ENCODE data around the gene NSL1. TPM values are rescaled to one million over a fixed set of nuclear protein-coding genes. Genes with fewer than 3 reads are reported as not detected.

The NSL1 gene
- total RNA-seq, 4 donors from 2014 or later, result 17.7 to 46.8 (median 33.5) TPM

DNA sequence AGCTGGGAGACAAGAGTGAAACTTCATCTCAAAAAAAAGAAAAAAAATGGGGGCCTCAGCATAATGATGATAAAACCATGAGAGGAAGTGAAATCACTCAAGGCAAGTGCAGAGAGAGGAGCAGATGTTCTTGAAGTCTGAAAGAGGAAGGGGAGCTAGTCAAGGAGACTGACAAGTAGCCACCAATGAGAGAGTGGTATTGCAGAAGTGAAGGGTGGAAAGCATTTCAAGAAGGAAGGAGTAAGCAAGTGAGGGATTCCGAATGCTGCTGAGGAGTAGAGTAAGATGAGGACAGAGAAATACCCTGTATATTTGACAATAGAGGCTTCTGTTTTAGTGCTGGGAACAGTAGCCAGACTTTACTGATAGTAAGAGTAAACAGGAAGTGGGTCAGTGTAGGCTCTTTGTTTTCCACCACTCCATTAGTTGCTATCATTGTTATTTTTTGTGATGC, 3.0 kb upstream of the NSL1 start:
- TF ChIP-seq, protein P1, sequence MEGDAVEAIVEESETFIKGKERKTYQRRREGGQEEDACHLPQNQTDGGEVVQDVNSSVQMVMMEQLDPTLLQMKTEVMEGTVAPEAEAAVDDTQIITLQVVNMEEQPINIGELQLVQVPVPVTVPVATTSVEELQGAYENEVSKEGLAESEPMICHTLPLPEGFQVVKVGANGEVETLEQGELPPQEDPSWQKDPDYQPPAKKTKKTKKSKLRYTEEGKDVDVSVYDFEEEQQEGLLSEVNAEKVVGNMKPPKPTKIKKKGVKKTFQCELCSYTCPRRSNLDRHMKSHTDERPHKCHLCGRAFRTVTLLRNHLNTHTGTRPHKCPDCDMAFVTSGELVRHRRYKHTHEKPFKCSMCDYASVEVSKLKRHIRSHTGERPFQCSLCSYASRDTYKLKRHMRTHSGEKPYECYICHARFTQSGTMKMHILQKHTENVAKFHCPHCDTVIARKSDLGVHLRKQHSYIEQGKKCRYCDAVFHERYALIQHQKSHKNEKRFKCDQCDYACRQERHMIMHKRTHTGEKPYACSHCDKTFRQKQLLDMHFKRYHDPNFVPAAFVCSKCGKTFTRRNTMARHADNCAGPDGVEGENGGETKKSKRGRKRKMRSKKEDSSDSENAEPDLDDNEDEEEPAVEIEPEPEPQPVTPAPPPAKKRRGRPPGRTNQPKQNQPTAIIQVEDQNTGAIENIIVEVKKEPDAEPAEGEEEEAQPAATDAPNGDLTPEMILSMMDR (IDR thresholded peaks at IDR 0.05; ENCODE audit: low read depth), result no peak

DNA sequence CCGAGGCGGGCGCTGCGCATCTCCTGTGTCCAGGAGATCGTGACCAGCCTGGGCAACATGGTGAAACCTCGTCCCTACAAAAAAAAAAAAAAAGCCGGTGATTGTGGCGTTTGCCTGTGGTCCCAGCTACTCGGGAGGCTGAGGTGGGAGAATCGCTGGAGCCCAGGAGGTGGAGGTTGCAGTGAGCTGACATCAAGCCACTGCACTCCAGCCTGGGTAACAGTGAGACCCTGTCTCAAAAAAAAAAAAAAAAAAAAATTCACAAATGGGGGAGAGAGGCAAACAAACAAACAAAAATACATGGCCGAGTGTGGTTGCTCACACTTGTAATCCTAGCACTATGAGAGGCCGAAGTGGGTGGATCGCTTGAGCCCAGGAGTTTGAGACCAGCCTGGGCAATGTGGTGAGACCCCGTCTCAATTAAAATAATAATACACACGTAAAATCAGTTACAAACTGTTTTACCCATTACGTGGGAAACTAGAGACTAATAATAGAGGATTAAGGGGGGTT, 875 bp upstream of the NSL1 start:
- TF ChIP-seq, protein P1 (IDR thresholded peaks at IDR 0.05; ENCODE audit: low read depth), result no peak

DNA sequence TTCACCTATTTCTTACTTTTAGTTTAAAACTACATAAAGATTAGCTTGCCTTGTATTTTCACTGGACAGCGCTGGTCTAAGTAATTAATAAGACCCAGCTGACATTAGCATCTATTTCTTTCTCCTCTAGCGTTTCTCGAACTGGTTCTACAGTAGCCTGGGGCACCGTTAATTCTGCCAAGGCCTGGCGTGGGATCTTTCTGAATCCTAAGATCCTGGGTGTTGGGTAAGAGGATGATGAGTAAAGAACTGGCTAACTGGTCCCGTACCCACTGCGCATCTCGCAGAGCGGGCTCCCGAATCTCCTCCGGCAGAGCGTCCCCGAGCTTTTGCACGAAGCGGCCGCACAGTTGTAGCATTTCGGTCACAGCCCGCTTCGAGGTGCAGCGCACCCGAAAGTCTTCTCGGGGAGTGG, 309 bp downstream of the NSL1 start:
- TF ChIP-seq, protein P1 (IDR thresholded peaks at IDR 0.05; ENCODE audit: low read depth), result no peak

DNA sequence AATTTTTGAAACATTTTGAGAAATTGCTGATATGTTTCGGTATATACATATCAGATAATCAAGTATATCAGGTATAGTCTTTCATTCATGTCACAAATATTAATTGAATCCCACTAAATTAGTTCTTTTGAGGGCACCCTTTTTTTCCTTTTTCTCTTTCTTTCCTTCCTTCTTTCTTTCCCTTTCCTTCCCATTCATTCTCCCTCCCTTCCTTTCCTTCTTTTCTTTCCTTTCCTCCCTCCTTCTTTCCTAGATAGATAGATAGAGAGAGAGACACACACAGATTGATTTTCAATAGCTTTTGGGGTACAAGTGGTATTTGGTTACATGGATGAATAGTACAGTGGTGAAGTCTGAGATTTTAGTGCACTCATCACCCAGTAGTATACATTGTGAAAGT, 5.7 kb downstream of the NSL1 start:
- TF ChIP-seq, protein P1 (IDR thresholded peaks at IDR 0.05; ENCODE audit: low read depth), result no peak

- TF ChIP-seq, protein P1 (IDR thresholded peaks at IDR 0.05; ENCODE audit: low read depth), result no peak
Observed at GRCh38 chr1:212783976-212784375, 7.6 kb downstream of the NSL1 start.

DNA sequence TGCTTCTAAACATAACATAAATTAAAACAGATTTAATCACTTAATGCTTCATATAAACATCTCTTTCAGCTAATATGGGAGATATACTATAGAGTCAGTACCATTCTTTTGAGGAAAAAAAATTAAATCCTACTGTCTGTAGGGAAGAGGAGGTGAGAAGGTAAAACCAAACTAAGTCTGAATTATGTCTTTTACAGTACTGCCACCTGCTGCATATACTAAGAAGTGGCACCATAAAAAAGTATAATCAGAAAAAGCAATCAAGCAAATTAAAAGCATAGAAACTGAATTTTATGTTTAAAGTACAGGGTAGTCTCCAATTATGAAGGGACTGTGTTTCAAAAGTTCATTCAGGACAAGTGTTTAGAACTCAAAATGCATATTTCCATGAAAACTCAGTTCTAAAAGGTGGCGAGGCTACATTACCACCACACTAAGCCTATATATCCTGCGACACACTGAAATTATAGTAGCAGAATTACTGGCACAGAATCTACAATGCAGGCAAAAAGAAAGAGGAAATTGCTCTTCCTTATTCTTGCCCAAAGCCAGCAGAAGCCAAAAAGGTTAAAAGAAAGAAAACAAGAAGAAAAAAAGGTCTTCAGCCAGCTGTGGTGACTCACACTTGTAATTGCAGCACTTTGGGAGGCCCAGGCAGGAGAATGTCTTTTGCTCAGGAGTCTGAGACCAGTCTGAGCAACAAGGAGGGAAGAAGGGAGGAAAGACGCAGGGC, 9.0 kb downstream of the NSL1 start:
- TF ChIP-seq, protein P1 (IDR thresholded peaks at IDR 0.05; ENCODE audit: low read depth), result no peak

GRCh38 chr1:212781225-212781624, 10.4 kb downstream of the NSL1 start:
- TF ChIP-seq, protein P1 (IDR thresholded peaks at IDR 0.05; ENCODE audit: low read depth), result no peak

Data from subcutaneous adipose tissue (tissue), 4 donors.